Brain microvascular endothelial cell (primary cell): ENCODE results near the gene PLXNA1.

Experiments
- DNase-seq: peaks from one replicate; pipeline ENCODE4 v3.0.0-alpha.2; 2020
- H3K27ac ChIP-seq: fragments of 250-450 bp; sonication (Bioruptor Pico); 2 replicates; pipeline ENCODE4 v1.5.1; 2020; ENCODE audit warnings: mild to moderate bottlenecking, moderate library complexity
- H3K27me3 ChIP-seq: fragments of 250-450 bp; sonication (Bioruptor Pico); replicated peaks from 2 replicates; pipeline ENCODE4 v1.5.1; 2020; ENCODE audit warnings: mild to moderate bottlenecking
- H3K36me3 ChIP-seq: fragments of 250-450 bp; sonication (Bioruptor Pico); replicated peaks from 2 replicates; pipeline ENCODE4 v1.5.1; 2020; ENCODE audit warnings: mild to moderate bottlenecking
- H3K4me3 ChIP-seq: 2 replicates; pipeline ENCODE4 v1.5.1; 2011; ENCODE audit warnings: low read depth, mild to moderate bottlenecking, control low read depth, low read length, moderate library complexity
- in situ Hi-C: cut with HindIII; loops from 2 replicates; pipeline ENCODE4 v1.10.0; 2017; ENCODE audit warnings: low sequenced_read_pairs, low pct_ligation_motif_present
- TF ChIP-seq, protein P1 (sequence below): IDR thresholded peaks from 2 replicates; pipeline ENCODE4 v1.5.1; 2011; ENCODE audit warnings: low read depth, mild to moderate bottlenecking, moderate library complexity, low read length, control low read depth, inconsistent platforms; ENCODE audit errors: missing control alignments

The PLXNA1 gene

DNA sequence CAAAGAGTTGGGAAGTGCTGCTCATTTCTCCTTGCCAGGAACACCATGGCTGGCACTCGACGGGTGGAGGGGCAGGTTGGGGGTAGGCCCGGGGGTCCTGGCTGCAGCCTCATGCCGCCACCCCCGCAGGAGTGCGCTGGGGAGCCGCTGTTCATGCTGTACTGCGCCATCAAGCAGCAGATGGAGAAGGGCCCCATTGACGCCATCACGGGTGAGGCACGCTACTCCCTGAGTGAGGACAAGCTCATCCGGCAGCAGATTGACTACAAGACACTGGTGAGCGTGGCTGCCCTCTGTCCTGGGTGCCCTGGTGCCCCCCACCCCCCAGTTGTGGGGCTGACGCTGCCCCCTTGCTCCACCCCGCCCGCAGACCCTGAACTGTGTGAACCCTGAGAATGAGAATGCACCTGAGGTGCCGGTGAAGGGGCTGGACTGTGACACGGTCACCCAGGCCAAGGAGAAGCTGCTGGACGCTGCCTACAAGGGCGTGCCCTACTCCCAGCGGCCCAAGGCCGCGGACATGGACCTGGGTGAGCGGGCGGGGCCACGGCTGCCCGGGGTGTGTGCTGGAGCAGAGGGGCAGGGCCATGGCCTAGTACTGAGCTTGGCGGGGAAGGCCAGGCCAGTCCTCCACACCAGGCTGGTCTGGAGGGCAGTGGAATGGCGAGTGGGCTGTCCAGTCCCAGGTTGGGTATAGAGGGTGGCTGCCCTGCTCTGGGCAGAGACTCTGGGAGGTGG is 45.1 kb downstream of the PLXNA1 start:
- TF ChIP-seq, protein P1, sequence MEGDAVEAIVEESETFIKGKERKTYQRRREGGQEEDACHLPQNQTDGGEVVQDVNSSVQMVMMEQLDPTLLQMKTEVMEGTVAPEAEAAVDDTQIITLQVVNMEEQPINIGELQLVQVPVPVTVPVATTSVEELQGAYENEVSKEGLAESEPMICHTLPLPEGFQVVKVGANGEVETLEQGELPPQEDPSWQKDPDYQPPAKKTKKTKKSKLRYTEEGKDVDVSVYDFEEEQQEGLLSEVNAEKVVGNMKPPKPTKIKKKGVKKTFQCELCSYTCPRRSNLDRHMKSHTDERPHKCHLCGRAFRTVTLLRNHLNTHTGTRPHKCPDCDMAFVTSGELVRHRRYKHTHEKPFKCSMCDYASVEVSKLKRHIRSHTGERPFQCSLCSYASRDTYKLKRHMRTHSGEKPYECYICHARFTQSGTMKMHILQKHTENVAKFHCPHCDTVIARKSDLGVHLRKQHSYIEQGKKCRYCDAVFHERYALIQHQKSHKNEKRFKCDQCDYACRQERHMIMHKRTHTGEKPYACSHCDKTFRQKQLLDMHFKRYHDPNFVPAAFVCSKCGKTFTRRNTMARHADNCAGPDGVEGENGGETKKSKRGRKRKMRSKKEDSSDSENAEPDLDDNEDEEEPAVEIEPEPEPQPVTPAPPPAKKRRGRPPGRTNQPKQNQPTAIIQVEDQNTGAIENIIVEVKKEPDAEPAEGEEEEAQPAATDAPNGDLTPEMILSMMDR = no peak
- Histone ChIP-seq H3K27ac (no peak overlapping the region), H3K36me3 (peaks cover 46% of the 10 kb centered on the region), H3K27me3 (no peaks in the 10 kb centered on the region), H3K4me3 (no peak overlapping the region)
- in situ Hi-C loops = no loop called here
- no peak for DNase-seq

DNA sequence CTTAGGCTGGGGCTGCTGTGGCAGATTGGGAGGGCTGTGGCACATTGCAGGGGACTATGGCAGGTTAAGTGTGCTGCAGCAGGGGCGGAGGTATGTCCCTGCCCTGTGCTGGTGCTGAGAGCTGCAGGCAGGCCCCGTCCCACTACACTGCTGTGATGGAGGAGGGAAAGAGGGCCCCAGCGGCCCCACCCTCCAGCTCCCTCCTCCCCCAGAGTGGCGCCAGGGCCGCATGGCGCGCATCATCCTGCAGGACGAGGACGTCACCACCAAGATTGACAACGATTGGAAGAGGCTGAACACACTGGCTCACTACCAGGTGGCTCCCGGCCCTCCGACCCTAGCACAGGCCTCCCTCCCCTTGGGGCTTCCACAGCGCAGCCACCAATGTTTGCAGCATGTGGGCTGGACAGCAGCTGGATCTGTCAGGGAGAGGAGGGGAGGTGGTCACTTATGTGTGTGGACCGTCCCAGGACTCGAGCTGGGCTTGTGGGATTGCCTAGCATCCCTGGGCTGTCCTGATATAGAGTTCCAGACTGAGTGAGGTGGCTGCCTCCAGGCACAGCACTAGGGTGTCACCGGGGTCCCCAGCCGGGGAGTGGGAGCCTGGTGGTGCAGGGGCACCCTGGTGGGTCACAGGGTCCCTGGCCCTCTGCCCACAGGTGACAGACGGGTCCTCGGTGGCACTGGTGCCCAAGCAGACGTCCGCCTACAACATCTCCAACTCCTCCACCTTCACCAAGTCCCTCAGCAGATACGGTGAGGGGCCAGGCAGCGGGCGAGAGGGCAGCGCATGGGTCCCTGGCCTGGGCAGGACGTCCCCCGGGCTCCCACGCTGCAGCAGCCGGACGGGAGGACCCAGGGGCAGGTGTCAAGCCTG is 46.1 kb downstream of the PLXNA1 start:
- H3K27me3 ChIP-seq = no peaks in the 10 kb centered on the region
- TF ChIP-seq, protein P1 = no peak
- no peak for DNase-seq
- H3K4me3 ChIP-seq = no peak overlapping the region
- in situ Hi-C loops = no loop called here
- H3K36me3 ChIP-seq = peaks cover 46% of the 10 kb centered on the region
- H3K27ac ChIP-seq = no peak overlapping the region

DNA sequence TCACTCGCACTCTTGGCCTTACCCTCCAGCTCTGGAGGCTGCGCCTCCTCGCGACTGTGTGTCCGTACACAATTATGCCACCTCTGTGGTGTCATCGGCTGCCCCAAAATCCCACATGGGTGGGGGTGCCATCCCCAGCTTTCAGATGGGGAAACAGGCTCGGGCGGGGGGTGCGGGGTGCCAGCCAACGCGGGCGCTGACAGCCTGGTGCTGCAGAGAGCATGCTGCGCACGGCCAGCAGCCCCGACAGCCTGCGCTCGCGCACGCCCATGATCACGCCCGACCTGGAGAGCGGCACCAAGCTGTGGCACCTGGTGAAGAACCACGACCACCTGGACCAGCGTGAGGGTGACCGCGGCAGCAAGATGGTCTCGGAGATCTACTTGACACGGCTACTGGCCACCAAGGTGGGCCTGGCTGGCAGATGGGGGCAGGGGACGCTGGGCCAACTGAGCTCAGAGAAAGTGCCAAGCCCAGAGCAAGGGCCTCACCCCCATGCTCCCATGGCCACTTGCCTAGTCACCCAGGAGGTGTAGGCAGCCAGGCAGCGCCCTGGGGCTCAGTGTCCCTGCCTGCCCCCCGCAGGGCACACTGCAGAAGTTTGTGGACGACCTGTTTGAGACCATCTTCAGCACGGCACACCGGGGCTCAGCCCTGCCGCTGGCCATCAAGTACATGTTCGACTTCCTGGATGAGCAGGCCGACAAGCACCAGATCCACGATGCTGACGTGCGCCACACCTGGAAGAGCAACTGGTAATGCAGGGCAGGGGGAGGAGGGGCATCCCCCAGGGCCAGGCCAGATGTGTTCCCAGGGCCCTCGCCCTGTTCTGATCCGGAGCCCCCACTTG is 47.0 kb downstream of the PLXNA1 start:
- DNase-seq = no peak
- peaks cover 54% of the 10 kb centered on the region for H3K36me3 ChIP-seq
- no peak overlapping the region for H3K27ac ChIP-seq
- TF ChIP-seq, protein P1 = no peak
- in situ Hi-C loops = no loop called here
- H3K27me3 ChIP-seq = no peaks in the 10 kb centered on the region
- no peak overlapping the region for H3K4me3 ChIP-seq

- no peak overlapping the region for H3K27ac ChIP-seq
- in situ Hi-C loops = no loop called here
- TF ChIP-seq, protein P1 = no peak
- no peak overlapping the region for H3K4me3 ChIP-seq
- DNase-seq = no peak
- peaks cover 54% of the 10 kb centered on the region for H3K36me3 ChIP-seq
- no peaks in the 10 kb centered on the region for H3K27me3 ChIP-seq
These were observed 47.8 kb downstream of the PLXNA1 start for GRCh38 chr3:127030508-127031412.

DNA sequence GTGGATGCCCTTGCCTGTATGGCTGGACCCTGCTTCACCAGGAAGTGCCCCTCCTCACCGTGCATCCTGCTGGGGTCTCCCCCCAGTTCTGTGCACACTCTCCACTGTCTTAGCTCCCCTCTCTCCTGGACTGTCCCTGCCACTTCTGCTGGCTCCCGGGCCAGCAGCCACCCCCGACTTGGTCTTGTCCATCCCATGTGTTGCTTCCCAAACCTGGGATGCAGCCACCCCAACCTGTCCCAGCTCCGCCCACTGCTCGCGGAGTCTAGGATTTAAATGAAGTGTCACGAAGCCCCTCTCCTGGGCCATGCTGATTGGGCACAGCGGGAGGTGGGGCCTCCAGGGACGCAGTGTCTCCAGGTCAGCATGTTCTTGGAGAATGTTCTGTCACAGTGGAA is 48.5 kb downstream of the PLXNA1 start:
- no peak for DNase-seq
- Histone ChIP-seq H3K27me3 (no peaks in the 10 kb centered on the region), H3K27ac (no peak overlapping the region), H3K4me3 (no peak overlapping the region), H3K36me3 (peaks cover 54% of the 10 kb centered on the region)
- in situ Hi-C loops = no loop called here
- TF ChIP-seq, protein P1 = no peak
